HEK293 (cell line): ENCODE measurements around the gene FAM171A1.

Experiments
- CTCF ChIA-PET: fragments of 350-600 bp; formaldehyde crosslinking; extraction: SDS; loops from one replicate; lab custom pipeline; 2021; ENCODE audit warnings: antibody characterized with exemption; lab: Yijun Ruan, JAX
- POLR2A ChIA-PET: fragments of 300-600 bp; formaldehyde crosslinking; extraction: SDS; loops from one replicate; lab custom pipeline; 2020; ENCODE audit warnings: antibody characterized with exemption, inconsistent platforms; lab: Yijun Ruan, JAX
- H3K27ac ChIP-seq: fragments of 200-500 bp; sonication (Bioruptor generic); 2 replicates; pipeline ENCODE4 v1.5.1; 2014; ENCODE audit warnings: low read depth, low read length, control low read depth, inconsistent platforms; ENCODE audit errors: extremely low read depth
- H3K36me3 ChIP-seq, 2 experiments: fragments of 200-500 bp in 1 of 2; sonication (Bioruptor generic) in 1 of 2; 1 replicate in 1 of 2; 2 replicates in 1 of 2; pipeline ENCODE4 v1.5.1; 2014 to 2017; ENCODE audit warnings: inconsistent platforms in 2 of 2, low read length in 2 of 2; ENCODE audit not compliant: control insufficient read depth in 2 of 2, insufficient read depth in 1 of 2
- H3K4me1 ChIP-seq: fragments of 200-500 bp; sonication (Bioruptor generic); 2 replicates; pipeline ENCODE4 v1.5.1; 2014; ENCODE audit warnings: mild to moderate bottlenecking, low read length, inconsistent platforms; ENCODE audit not compliant: control insufficient read depth, insufficient read depth
- H3K4me3 ChIP-seq: 2 replicates; pipeline ENCODE4 v1.5.1; 2011; ENCODE audit warnings: low read depth, mild to moderate bottlenecking, control low read depth, low read length, moderate library complexity
- H3K9me3 ChIP-seq: fragments of 200-500 bp; sonication (Bioruptor generic); 2 replicates; pipeline ENCODE4 v1.5.1; 2014; ENCODE audit warnings: low read depth, low read length, inconsistent platforms; ENCODE audit not compliant: control insufficient read depth, insufficient read depth
- BCL6B ChIP-seq: fragments of 450-650 bp; formaldehyde crosslinking; IDR thresholded peaks from 2 replicates; pipeline ENCODE4 v1.5.1; 2017; ENCODE audit warnings: missing biosample characterization, missing genetic modification characterization
- EGR2 ChIP-seq: fragments of 450-650 bp; formaldehyde crosslinking; IDR thresholded peaks from 2 replicates; pipeline ENCODE4 v1.5.1; 2016; ENCODE audit warnings: low read depth, missing biosample characterization, missing genetic modification characterization
- INSM2 ChIP-seq: fragments of 450-650 bp; formaldehyde crosslinking; IDR thresholded peaks from 2 replicates; pipeline ENCODE4 v1.5.1; 2016; ENCODE audit warnings: missing biosample characterization, missing genetic modification characterization
- MZF1 ChIP-seq: fragments of 450-650 bp; formaldehyde crosslinking; IDR thresholded peaks from 2 replicates; pipeline ENCODE4 v1.5.1; 2017; ENCODE audit warnings: missing biosample characterization, missing genetic modification characterization, borderline replicate concordance
- OVOL3 ChIP-seq: fragments of 450-650 bp; formaldehyde crosslinking; IDR thresholded peaks from 2 replicates; pipeline ENCODE4 v1.5.1; 2016; ENCODE audit warnings: missing biosample characterization, missing genetic modification characterization
- PATZ1 ChIP-seq: fragments of 450-650 bp; formaldehyde crosslinking; IDR thresholded peaks from 2 replicates; pipeline ENCODE4 v1.5.1; 2016; ENCODE audit warnings: missing biosample characterization, missing genetic modification characterization
- PBX3 ChIP-seq: sonication (generic); formaldehyde crosslinking; IDR thresholded peaks from 2 replicates; pipeline ENCODE4 v1.8.1; 2022; ENCODE audit warnings: mild to moderate bottlenecking, moderate library complexity, missing genetic modification reagents
- SP7 ChIP-seq: fragments of 450-650 bp; formaldehyde crosslinking; IDR thresholded peaks from 2 replicates; pipeline ENCODE4 v1.5.1; 2016; ENCODE audit warnings: missing biosample characterization, missing genetic modification characterization
- TRIM28 ChIP-seq: IDR thresholded peaks from 2 replicates; pipeline ENCODE4 v1.6.1; 2011; ENCODE audit warnings: low read length, control low read depth, borderline replicate concordance
- ZBTB48 ChIP-seq: fragments of 450-650 bp; formaldehyde crosslinking; IDR thresholded peaks from 2 replicates; pipeline ENCODE4 v1.5.1; 2016; ENCODE audit warnings: missing biosample characterization, missing genetic modification characterization
- ZBTB7A ChIP-seq: fragments of 450-650 bp; formaldehyde crosslinking; IDR thresholded peaks from 2 replicates; pipeline ENCODE4 v1.5.1; 2016; ENCODE audit warnings: low read depth, missing biosample characterization, missing genetic modification characterization
- ZFP37 ChIP-seq: fragments of 450-650 bp; formaldehyde crosslinking; IDR thresholded peaks from 2 replicates; pipeline ENCODE4 v1.5.1; 2016; ENCODE audit warnings: missing biosample characterization, missing genetic modification characterization
- ZIC2 ChIP-seq: fragments of 450-650 bp; formaldehyde crosslinking; IDR thresholded peaks from 2 replicates; pipeline ENCODE4 v1.5.1; 2016; ENCODE audit warnings: missing biosample characterization, missing genetic modification characterization
- ZNF133 ChIP-seq: fragments of 450-650 bp; formaldehyde crosslinking; IDR thresholded peaks from 2 replicates; pipeline ENCODE4 v1.5.1; 2016; ENCODE audit warnings: missing biosample characterization, missing genetic modification characterization
- ZNF157 ChIP-seq: fragments of 450-650 bp; formaldehyde crosslinking; IDR thresholded peaks from 2 replicates; pipeline ENCODE4 v1.5.1; 2016; ENCODE audit warnings: missing biosample characterization, missing genetic modification characterization
- ZNF174 ChIP-seq: fragments of 450-650 bp; formaldehyde crosslinking; IDR thresholded peaks from 2 replicates; pipeline ENCODE4 v1.5.0; 2017; ENCODE audit warnings: missing biosample characterization, mild to moderate bottlenecking, missing genetic modification characterization
- ZNF175 ChIP-seq: fragments of 450-650 bp; formaldehyde crosslinking; IDR thresholded peaks from 2 replicates; pipeline ENCODE4 v1.5.1; 2016; ENCODE audit warnings: missing biosample characterization, missing genetic modification characterization
- ZNF473 ChIP-seq: fragments of 450-650 bp; formaldehyde crosslinking; IDR thresholded peaks from 2 replicates; pipeline ENCODE4 v1.5.1; 2017; ENCODE audit warnings: missing biosample characterization, missing genetic modification characterization
- ZNF530 ChIP-seq: fragments of 450-650 bp; formaldehyde crosslinking; IDR thresholded peaks from 2 replicates; pipeline ENCODE4 v1.5.1; 2016; ENCODE audit warnings: low read depth, missing biosample characterization, missing genetic modification characterization
- ZNF558 ChIP-seq: fragments of 450-650 bp; formaldehyde crosslinking; IDR thresholded peaks from 2 replicates; pipeline ENCODE4 v1.5.1; 2016; ENCODE audit warnings: missing biosample characterization, missing genetic modification characterization
- ZNF600 ChIP-seq: fragments of 450-650 bp; formaldehyde crosslinking; IDR thresholded peaks from 2 replicates; pipeline ENCODE4 v1.5.1; 2016; ENCODE audit warnings: missing biosample characterization, missing genetic modification characterization
- ZNF624 ChIP-seq: fragments of 450-650 bp; formaldehyde crosslinking; IDR thresholded peaks from 2 replicates; pipeline ENCODE4 v1.5.1; 2017; ENCODE audit warnings: missing biosample characterization, missing genetic modification characterization
- ZNF777 ChIP-seq: fragments of 450-650 bp; formaldehyde crosslinking; IDR thresholded peaks from 2 replicates; pipeline ENCODE4 v1.5.1; 2017; ENCODE audit warnings: missing biosample characterization, missing genetic modification characterization, borderline replicate concordance
- ZNF843 ChIP-seq: fragments of 450-650 bp; formaldehyde crosslinking; IDR thresholded peaks from 2 replicates; pipeline ENCODE4 v1.5.1; 2016; ENCODE audit warnings: missing biosample characterization, missing genetic modification characterization
- TF ChIP-seq, protein P1 (sequence below): fragments of 450-650 bp; formaldehyde crosslinking; IDR thresholded peaks from 2 replicates; pipeline ENCODE4 v1.5.1; 2016; ENCODE audit warnings: missing biosample characterization, missing genetic modification characterization, low read depth

The FAM171A1 gene

GRCh38 chr10:15213461-15213861, 157.6 kb downstream of the FAM171A1 start:
- TF ChIP-seq ZBTB7A (tag by site-specific recombination) (no peak), MZF1 (tag by site-specific recombination) (no peak), ZNF843 (tag by site-specific recombination) (no peak), ZNF174 (tag by site-specific recombination) (no peak), ZNF133 (tag by site-specific recombination) (no peak), EGR2 (tag by site-specific recombination) (no peak), ZNF777 (no peak), ZNF558 (tag by site-specific recombination) (no peak)
- TF ChIP-seq, all 188 proteins: peak for 0
- H3K4me1 ChIP-seq = no peaks in the 10 kb centered on the region
- CTCF ChIA-PET = interaction anchor here (0.9 kb wide), 1 partner anchor 46 kb away, joined by 4 read pairs; no protein-coding TSS in a partner anchor
- H3K36me3 ChIP-seq = peaks cover under 1 to 26% of the 10 kb centered on the region in 2 experiments; a peak in 2 of 3 replicates
- no peak overlapping the region for H3K27ac ChIP-seq
- POLR2A ChIA-PET = interaction anchor here (1.8 kb wide), 1 partner anchor 10 kb away, joined by 4 read pairs; no protein-coding TSS in a partner anchor
- H3K4me3 ChIP-seq = no peak overlapping the region
- no peaks in the 10 kb centered on the region for H3K9me3 ChIP-seq

- H3K27ac ChIP-seq = no peak overlapping the region
- no peaks in the 10 kb centered on the region for H3K4me1 ChIP-seq
- peaks cover 0 to 28% of the 10 kb centered on the region in 2 experiments; a peak in 1 of 3 replicates for H3K36me3 ChIP-seq
- TF ChIP-seq PBX3 (CRISPR knock-in tag) = no peak
- peak; percentile 75 for TF ChIP-seq SP7 (tag by site-specific recombination)
- no peak for TF ChIP-seq ZNF530 (tag by site-specific recombination)
- no peaks in the 10 kb centered on the region for H3K9me3 ChIP-seq
- CTCF ChIA-PET = interaction anchor here (0.5 to 1.9 kb wide), 10 partner anchors 9 to 307 kb away, joined by 3 to 7 read pairs (median 4); no protein-coding TSS in a partner anchor
- H3K4me3 ChIP-seq = no peak overlapping the region
- POLR2A ChIA-PET = no interaction called here
Measured at GRCh38 chr10:15211464-15211979, 159.6 kb downstream of the FAM171A1 start.

- CTCF ChIA-PET = interaction anchor here (0.6 to 1.9 kb wide), 11 partner anchors 8 to 531 kb away, joined by 3 to 7 read pairs (median 3); no protein-coding TSS in a partner anchor
- Histone ChIP-seq H3K4me1 (no peaks in the 10 kb centered on the region), H3K27ac (no peak overlapping the region), H3K4me3 (no peak overlapping the region)
- TF ChIP-seq OVOL3 (tag by site-specific recombination) (no peak), ZIC2 (tag by site-specific recombination) (no peak), ZNF473 (tag by site-specific recombination) (no peak), ZNF600 (tag by site-specific recombination) (no peak), BCL6B (tag by site-specific recombination) (no peak), ZBTB48 (tag by site-specific recombination) (no peak), INSM2 (tag by site-specific recombination) (no peak), ZNF624 (tag by site-specific recombination) (no peak), PATZ1 (tag by site-specific recombination) (no peak), TRIM28 (no peak), ZNF157 (tag by site-specific recombination) (no peak), ZBTB7A (tag by site-specific recombination) (no peak), ZFP37 (tag by site-specific recombination) (no peak), ZNF175 (tag by site-specific recombination) (no peak)
- TF ChIP-seq, protein P1, sequence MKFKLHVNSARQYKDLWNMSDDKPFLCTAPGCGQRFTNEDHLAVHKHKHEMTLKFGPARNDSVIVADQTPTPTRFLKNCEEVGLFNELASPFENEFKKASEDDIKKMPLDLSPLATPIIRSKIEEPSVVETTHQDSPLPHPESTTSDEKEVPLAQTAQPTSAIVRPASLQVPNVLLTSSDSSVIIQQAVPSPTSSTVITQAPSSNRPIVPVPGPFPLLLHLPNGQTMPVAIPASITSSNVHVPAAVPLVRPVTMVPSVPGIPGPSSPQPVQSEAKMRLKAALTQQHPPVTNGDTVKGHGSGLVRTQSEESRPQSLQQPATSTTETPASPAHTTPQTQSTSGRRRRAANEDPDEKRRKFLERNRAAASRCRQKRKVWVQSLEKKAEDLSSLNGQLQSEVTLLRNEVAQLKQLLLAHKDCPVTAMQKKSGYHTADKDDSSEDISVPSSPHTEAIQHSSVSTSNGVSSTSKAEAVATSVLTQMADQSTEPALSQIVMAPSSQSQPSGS (tag by site-specific recombination) = no peak
- TF ChIP-seq, all 188 proteins: peak for 0
- POLR2A ChIA-PET = no interaction called here
- H3K36me3 ChIP-seq = peaks cover 0 to 28% of the 10 kb centered on the region in 2 experiments; a peak in 1 of 3 replicates
- H3K9me3 ChIP-seq = no peaks in the 10 kb centered on the region
Measured at GRCh38 chr10:15210521-15210920, 160.6 kb downstream of the FAM171A1 start.
